ENCODE measurements around the gene TWNK.
A peak's percentile ranks its signal among the peaks of the same experiment; 100 is the strongest.

Gene TWNK

GRCh38 chr10:101029520-101030295 is 42.4 kb downstream of the TWNK start:
- DNase-seq (ENCODE audit: low read depth): no peak
- TF ChIP-seq CTCF (IDR thresholded peaks at IDR 0.05; ENCODE audit: control insufficient read depth, insufficient read depth, low read depth, low read length, missing control alignments): no peak
- H3K4me3 ChIP-seq (ENCODE audit: control insufficient read depth, low read depth, low read length): no peak overlapping the region

- TF ChIP-seq CTCF (IDR thresholded peaks at IDR 0.05; ENCODE audit: control insufficient read depth, insufficient read depth, low read depth, low read length, missing control alignments): no peak
- peak overlapping the region; percentile 79 for H3K4me3 ChIP-seq (ENCODE audit: control insufficient read depth, low read depth, low read length)
- DNase-seq (ENCODE audit: low read depth): no peak
Measured at GRCh38 chr10:101030496-101031127, 43.3 kb downstream of the TWNK start.

GRCh38 chr10:101031128-101031795 is 43.9 kb downstream of the TWNK start, which contains the start of the genes PDZD7 and SFXN3:
PDZD7 (minus strand) TSS chr10:101031129; CDS start chr10:101030219, 910 bp downstream.
SFXN3 (plus strand) TSS chr10:101031234; CDS start chr10:101034695, 3,461 bp downstream.
- TF ChIP-seq CTCF (IDR thresholded peaks at IDR 0.05; ENCODE audit: control insufficient read depth, insufficient read depth, low read depth, low read length, missing control alignments): no peak
- peak within 1 kb of the TSS; percentile 79 for H3K4me3 ChIP-seq (ENCODE audit: control insufficient read depth, low read depth, low read length)
- no peak for DNase-seq (ENCODE audit: low read depth)

- no peak for TF ChIP-seq CTCF (IDR thresholded peaks at IDR 0.05; ENCODE audit: control insufficient read depth, insufficient read depth, low read depth, low read length, missing control alignments)
- DNase-seq (ENCODE audit: low read depth): no peak
- peak overlapping the region; percentile 79 for H3K4me3 ChIP-seq (ENCODE audit: control insufficient read depth, low read depth, low read length)
Measured at GRCh38 chr10:101031796-101032636, 44.7 kb downstream of the TWNK start.

GRCh38 chr10:101032637-101033224 is 45.4 kb downstream of the TWNK start:
- H3K4me3 ChIP-seq (ENCODE audit: control insufficient read depth, low read depth, low read length): peak overlapping the region; percentile 79
- TF ChIP-seq CTCF (IDR thresholded peaks at IDR 0.05; ENCODE audit: control insufficient read depth, insufficient read depth, low read depth, low read length, missing control alignments): no peak
- DNase-seq (ENCODE audit: low read depth): no peak
